H1 (cell line): ENCODE results near the gene ADARB2. TPM values are rescaled to one million over a fixed set of nuclear protein-coding genes. Genes with fewer than 3 reads are reported as not detected.

Experiments used
- CTCF ChIA-PET: fragments of 300-600 bp; sonication (Branson Sonifier 250); formaldehyde crosslinking; loops from one replicate; lab custom pipeline; 2021; ENCODE audit not compliant: partially characterized antibody; lab: Charles Lee
- POLR2A ChIA-PET: fragments of 300-600 bp; sonication (Branson Sonifier 250); formaldehyde crosslinking; loops from one replicate; lab custom pipeline; 2021; ENCODE audit warnings: inconsistent platforms; ENCODE audit not compliant: partially characterized antibody; lab: Charles Lee
- DNase-seq, 2 experiments: peaks; one replicate each; pipeline versions ENCODE4 v3.0.0 to v3.0.0-alpha.2; 2010 to 2022; ENCODE audit warnings: low spot score in 2 of 2, low read depth in 1 of 2, mixed read lengths in 1 of 2
- FAIRE-seq: peaks from 2 replicates; lab custom pipeline; 2011; peaks lifted over from hg19 to GRCh38; lab: Jason Lieb, UNC
- H2AFZ ChIP-seq: 2 replicates; pipeline ENCODE4 v1.8.1; 2012; ENCODE audit warnings: low read length, inconsistent platforms
- H2AK5ac ChIP-seq: 2 replicates; pipeline ENCODE4 v1.6.1; 2013; ENCODE audit warnings: low read depth, low read length
- H2BK120ac ChIP-seq: replicated peaks from 2 replicates; pipeline ENCODE3; 2013; ENCODE audit warnings: low read depth, low read length, inconsistent platforms
- H2BK12ac ChIP-seq: 2 replicates; pipeline ENCODE4 v1.6.1; 2013; ENCODE audit warnings: low read depth, low read length
- H2BK15ac ChIP-seq: 2 replicates; pipeline ENCODE4 v1.6.1; 2013; ENCODE audit warnings: low read length
- H2BK20ac ChIP-seq: 2 replicates; pipeline ENCODE4 v1.6.1; 2013; ENCODE audit warnings: low read length
- H2BK5ac ChIP-seq: 2 replicates; pipeline ENCODE4 v1.6.1; 2013; ENCODE audit warnings: low read depth, low read length
- H3K14ac ChIP-seq: 2 replicates; pipeline ENCODE4 v1.6.1; 2013; ENCODE audit warnings: inconsistent platforms; ENCODE audit not compliant: insufficient read length
- H3K18ac ChIP-seq: 2 replicates; pipeline ENCODE4 v1.6.1; 2013; ENCODE audit warnings: low read length; ENCODE audit errors: extremely low read depth
- H3K23ac ChIP-seq: 2 replicates; pipeline ENCODE4 v1.6.1; 2013; ENCODE audit warnings: inconsistent platforms; ENCODE audit not compliant: insufficient read length
- H3K23me2 ChIP-seq: 2 replicates; pipeline ENCODE4 v1.6.1; 2013; ENCODE audit warnings: low read depth, low read length
- H3K27ac ChIP-seq: 2 replicates; pipeline ENCODE4 v1.6.1; 2011; ENCODE audit warnings: low read depth, low read length, inconsistent platforms
- H3K27me3 ChIP-seq, 4 experiments: replicated peaks in 1 of 4; 1 replicate in 1 of 4; 2 replicates in 3 of 4; pipeline versions ENCODE4 v1.6.1 to v1.8.1; 2011 to 2013; ENCODE audit warnings: low read length in 3 of 4, mild to moderate bottlenecking in 3 of 4, inconsistent platforms in 2 of 4, mixed read lengths in 2 of 4, moderate library complexity in 1 of 4; ENCODE audit not compliant: control insufficient read depth in 3 of 4, insufficient read depth in 3 of 4; ENCODE audit errors: extremely low read depth in 1 of 4
- H3K36me3 ChIP-seq, 4 experiments: 2 replicates each; pipeline versions ENCODE4 v1.6.1 to v1.8.1; 2011 to 2013; ENCODE audit warnings: mild to moderate bottlenecking in 4 of 4, low read length in 3 of 4, moderate library complexity in 2 of 4, control low read depth in 1 of 4, inconsistent platforms in 1 of 4; ENCODE audit not compliant: insufficient read depth in 4 of 4, control insufficient read depth in 2 of 4
- H3K4ac ChIP-seq: replicated peaks from 2 replicates; pipeline ENCODE3; 2013; ENCODE audit warnings: low read length, low read depth, mixed read lengths, inconsistent platforms; ENCODE audit not compliant: insufficient read length
- H3K4me1 ChIP-seq, 4 experiments: replicated peaks in 1 of 4; 1 replicate in 1 of 4; 2 replicates in 3 of 4; pipeline versions ENCODE4 v1.6.1 to v1.8.1; 2011 to 2013; ENCODE audit warnings: low read length in 3 of 4, inconsistent platforms in 2 of 4, mixed read lengths in 1 of 4; ENCODE audit not compliant: insufficient read depth in 4 of 4, control insufficient read depth in 3 of 4
- H3K4me2 ChIP-seq, 2 experiments: 2 replicates each; pipeline versions ENCODE4 v1.6.1 to v1.8.1; 2011 to 2013; ENCODE audit warnings: low read depth in 2 of 2, low read length in 2 of 2, control low read depth in 1 of 2, inconsistent platforms in 1 of 2, mild to moderate bottlenecking in 1 of 2; ENCODE audit not compliant: insufficient read depth in 1 of 2
- H3K4me3 ChIP-seq, 4 experiments: fragments of 200-600, 300-600 bp in 1 of 4; sonication (generic), shearing (Covaris generic), sonication (Bioruptor Twin) in 1 of 4; 2 replicates each; pipeline versions ENCODE4 v1.5.1 to v1.8.1; 2011 to 2016; ENCODE audit warnings: low read length in 4 of 4, low read depth in 3 of 4, control low read depth in 2 of 4, inconsistent platforms in 2 of 4, mild to moderate bottlenecking in 2 of 4, mixed read lengths in 1 of 4, moderate library complexity in 1 of 4; ENCODE audit not compliant: insufficient read depth in 2 of 4; ENCODE audit errors: extremely low read depth in 1 of 4
- H3K56ac ChIP-seq: replicated peaks from 2 replicates; pipeline ENCODE3; 2013; ENCODE audit warnings: low read depth, mild to moderate bottlenecking, mixed read lengths, low read length, inconsistent platforms; ENCODE audit not compliant: insufficient read length
- H3K79me1 ChIP-seq: 2 replicates; pipeline ENCODE4 v1.6.1; 2013; ENCODE audit warnings: low read depth, low read length, control low read depth
- H3K79me2 ChIP-seq, 2 experiments: 2 replicates each; pipeline versions ENCODE4 v1.6.1 to v1.8.1; 2012 to 2013; ENCODE audit warnings: low read length in 2 of 2, mild to moderate bottlenecking in 2 of 2, inconsistent platforms in 1 of 2; ENCODE audit not compliant: insufficient read depth in 2 of 2, control insufficient read depth in 1 of 2
- H3K9ac ChIP-seq, 4 experiments: replicated peaks in 1 of 4; 1 replicate in 1 of 4; 2 replicates in 3 of 4; pipeline versions ENCODE4 v1.6.1 to v1.8.1; 2011 to 2013; ENCODE audit warnings: low read depth in 3 of 4, low read length in 3 of 4, control low read depth in 2 of 4, mild to moderate bottlenecking in 2 of 4, moderate library complexity in 2 of 4, inconsistent platforms in 1 of 4; ENCODE audit errors: extremely low read depth in 1 of 4
- H3K9me3 ChIP-seq, 2 experiments: 2 replicates each; pipeline versions ENCODE4 v1.6.1 to v1.8.1; 2012 to 2013; ENCODE audit warnings: mild to moderate bottlenecking in 2 of 2, moderate library complexity in 2 of 2, control low read depth in 1 of 2, inconsistent platforms in 1 of 2, low read depth in 1 of 2, low read length in 1 of 2, mixed read lengths in 1 of 2; ENCODE audit not compliant: insufficient read depth in 2 of 2
- H4K20me1 ChIP-seq, 2 experiments: replicated peaks in 1 of 2; 2 replicates each; pipeline versions ENCODE3 to v1.8.1; 2011 to 2013; ENCODE audit warnings: inconsistent platforms in 2 of 2, low read length in 2 of 2, mild to moderate bottlenecking in 1 of 2; ENCODE audit not compliant: insufficient read depth in 2 of 2, control insufficient read depth in 1 of 2
- H4K5ac ChIP-seq: 2 replicates; pipeline ENCODE4 v1.6.1; 2013; ENCODE audit warnings: low read length, low read depth, mixed read lengths, inconsistent platforms; ENCODE audit not compliant: insufficient read length
- H4K8ac ChIP-seq: 2 replicates; pipeline ENCODE4 v1.8.0; 2013; ENCODE audit warnings: mild to moderate bottlenecking, moderate library complexity, low read length, inconsistent platforms; ENCODE audit not compliant: insufficient read depth; ENCODE audit errors: extremely low read depth
- H4K91ac ChIP-seq: replicated peaks from 2 replicates; pipeline ENCODE3; 2013; ENCODE audit warnings: low read length, mixed read lengths, inconsistent platforms; ENCODE audit not compliant: insufficient read length
- EZH2 ChIP-seq: fragments of 200-600 bp; sonication (generic); IDR thresholded peaks from 2 replicates; pipeline ENCODE4 v1.7.1; 2012; ENCODE audit warnings: low read depth, mild to moderate bottlenecking, moderate library complexity, low read length, inconsistent platforms; ENCODE audit not compliant: severe bottlenecking
- GTF2F1 ChIP-seq: IDR thresholded peaks from 2 replicates; pipeline ENCODE4 v1.6.1; 2012; ENCODE audit warnings: low read depth, low read length, improper control_type of control experiment, borderline replicate concordance
- RAD21 ChIP-seq, 2 experiments: IDR thresholded peaks in 1 of 2; conservative IDR thresholded peaks in 1 of 2; 2 replicates each; pipeline ENCODE4 v1.6.1; 2011; ENCODE audit warnings: low read depth in 2 of 2, low read length in 2 of 2, improper control_type of control experiment in 1 of 2, inconsistent platforms in 1 of 2, mild to moderate bottlenecking in 1 of 2, moderate library complexity in 1 of 2
- WGBS, 2 experiments: shearing (Covaris generic) in 1 of 2; methylation state at CpG; one replicate each; pipeline versions ENCODE4 v1.1.6 to v1.1.7; 2013 to 2015; ENCODE audit warnings: low lambda C conversion rate in 2 of 2, mixed read lengths in 2 of 2, inconsistent platforms in 1 of 2, low coverage in 1 of 2, missing lambda C conversion rate in 1 of 2; ENCODE audit not compliant: insufficient replicate concordance in 2 of 2, insufficient coverage in 1 of 2, insufficient read length in 1 of 2; ENCODE audit errors: extremely low coverage in 1 of 2, missing lambda C conversion rate in 1 of 2; 5-methylcytosine and 5-hydroxymethylcytosine counted together
- polyA plus RNA-seq, 7 experiments: library from polyadenylated mRNA; depleted of rRNA in 3 of 7; stranded (reverse) in 5 of 7; unstranded in 2 of 7; fragments of >200 nt in 5 of 7; fragments of 200-250 nt in 2 of 7; gene quantifications; 1 replicate in 5 of 7; 2 replicates in 1 of 7; 4 replicates in 1 of 7; pipeline versions ENCODE4 v1.2.1 to v1.2.3, GENCODE V29; 2011 to 2013; ENCODE audit warnings: missing spikeins in 2 of 7, mixed read lengths in 2 of 7
- total RNA-seq: library from RNA; stranded (reverse); fragmentation: NEBNext Ultra II Directional; extraction: Animal tissue kit (Norgen Biotek cat#: 25700); gene quantifications from 2 replicates; pipeline ENCODE4 v1.2.1, GENCODE V29; 2021
- TF ChIP-seq, protein P1 (sequence below), 3 experiments: IDR thresholded peaks; 1 replicate in 2 of 3; 2 replicates in 1 of 3; pipeline versions ENCODE4 v1.5.1 to v1.6.1; 2011; ENCODE audit warnings: low read length in 3 of 3, mild to moderate bottlenecking in 3 of 3, inconsistent platforms in 2 of 3, low read depth in 1 of 3, moderate library complexity in 1 of 3; ENCODE audit not compliant: insufficient read depth in 1 of 3; ENCODE audit errors: control extremely low read depth in 1 of 3

Gene ADARB2
- total and polyA plus RNA-seq, 2 of the 8 experiments (the other 6 are each of a cell fraction or from before 2014, with no cell fraction given), result 2.2 to 2.8 TPM

DNA sequence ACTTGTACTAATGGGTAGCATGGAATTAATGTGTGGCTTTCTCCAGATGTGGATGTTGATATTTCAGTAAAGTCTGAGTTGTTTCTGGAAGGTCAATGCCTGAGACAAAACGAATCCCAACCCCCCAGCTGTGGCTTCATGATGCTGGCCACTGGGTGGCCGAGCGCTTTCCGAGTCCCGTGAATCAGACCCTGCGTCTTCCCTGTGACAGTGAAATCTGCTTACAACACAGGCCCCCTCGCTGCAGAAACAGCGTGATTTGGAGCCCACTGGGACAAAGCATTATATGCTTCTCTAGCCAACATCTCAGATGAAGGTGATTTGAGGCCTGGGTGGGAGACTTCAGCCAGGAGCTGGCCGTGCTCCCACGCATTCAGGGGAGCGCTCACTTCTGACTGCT lies 556.5 kb downstream of the ADARB2 start:
- Histone ChIP-seq H2BK15ac (no peak overlapping the region), H2AK5ac (no peak overlapping the region), H2BK20ac (no peak overlapping the region), H3K27me3 (no peaks in the 10 kb centered on the region), H2BK120ac (no peak overlapping the region), H3K36me3 (no peaks in the 10 kb centered on the region), H3K23me2 (no peaks in the 10 kb centered on the region), H4K5ac (no peak overlapping the region), H3K56ac (no peak overlapping the region), H3K23ac (no peak overlapping the region), H3K9me3 (no peaks in the 10 kb centered on the region), H2BK5ac (no peak overlapping the region), H4K91ac (no peak overlapping the region), H3K4ac (no peak overlapping the region), H4K8ac (no peak overlapping the region), H3K4me3 (no peak overlapping the region), H3K27ac (no peak overlapping the region), H2AFZ (no peak overlapping the region), H3K9ac (no peak overlapping the region), H3K79me1 (no peaks in the 10 kb centered on the region), H4K20me1 (no peaks in the 10 kb centered on the region), H3K79me2 (no peaks in the 10 kb centered on the region), H3K4me2 (no peak overlapping the region), H3K14ac (no peak overlapping the region), H2BK12ac (0 out of 2 replicates have a peak overlapping the region, but pooled peaks have one; percentile 9), H3K4me1 (peaks cover 0 to 7% (median 3%) of the 10 kb centered on the region in 4 experiments; a peak in 2 of 7 replicates), H3K18ac (no peak overlapping the region)
- TF ChIP-seq GTF2F1, result no peak
- peak; percentile 23 to 45; a peak in 3 of 4 replicates for TF ChIP-seq RAD21 (IDR thresholded peaks at IDR 0.05 in 1 of 2, conservative IDR thresholded peaks at IDR 0.05 in 1 of 2; ENCODE audit: low read depth in 2 of 2, low read length in 2 of 2)
- TF ChIP-seq, protein P1, sequence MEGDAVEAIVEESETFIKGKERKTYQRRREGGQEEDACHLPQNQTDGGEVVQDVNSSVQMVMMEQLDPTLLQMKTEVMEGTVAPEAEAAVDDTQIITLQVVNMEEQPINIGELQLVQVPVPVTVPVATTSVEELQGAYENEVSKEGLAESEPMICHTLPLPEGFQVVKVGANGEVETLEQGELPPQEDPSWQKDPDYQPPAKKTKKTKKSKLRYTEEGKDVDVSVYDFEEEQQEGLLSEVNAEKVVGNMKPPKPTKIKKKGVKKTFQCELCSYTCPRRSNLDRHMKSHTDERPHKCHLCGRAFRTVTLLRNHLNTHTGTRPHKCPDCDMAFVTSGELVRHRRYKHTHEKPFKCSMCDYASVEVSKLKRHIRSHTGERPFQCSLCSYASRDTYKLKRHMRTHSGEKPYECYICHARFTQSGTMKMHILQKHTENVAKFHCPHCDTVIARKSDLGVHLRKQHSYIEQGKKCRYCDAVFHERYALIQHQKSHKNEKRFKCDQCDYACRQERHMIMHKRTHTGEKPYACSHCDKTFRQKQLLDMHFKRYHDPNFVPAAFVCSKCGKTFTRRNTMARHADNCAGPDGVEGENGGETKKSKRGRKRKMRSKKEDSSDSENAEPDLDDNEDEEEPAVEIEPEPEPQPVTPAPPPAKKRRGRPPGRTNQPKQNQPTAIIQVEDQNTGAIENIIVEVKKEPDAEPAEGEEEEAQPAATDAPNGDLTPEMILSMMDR (IDR thresholded peaks at IDR 0.05; ENCODE audit: control extremely low read depth in 1 of 3, insufficient read depth in 1 of 3, low read depth in 1 of 3, low read length in 3 of 3), result peak; percentile 18 to 51 (median 37); a peak in 2 of 4 replicates
- no peak for TF ChIP-seq EZH2
- POLR2A ChIA-PET, result interaction anchor here (0.8 to 1.1 kb wide), 2 partner anchors 9 to 18 kb away, joined by 3 read pairs; no protein-coding TSS in a partner anchor
- DNase-seq (no peak), FAIRE-seq (peak; percentile 28)
- 65% methylated on average over 11 of the region's 11 CpGs; no CpG with 5 or more reads in 1 of the 2 experiments for WGBS, 2 experiments
- CTCF ChIA-PET, result interaction anchor here (0.8 to 3.5 kb wide), 6 partner anchors 8 to 199 kb away, joined by 3 to 26 read pairs (median 6); no protein-coding TSS in a partner anchor
